GM12878 (cell line): Measurements from ENCODE around the gene CNNM3.

Experiments
- CREM ChIP-seq: IDR thresholded peaks from 2 replicates; pipeline ENCODE4 v1.6.1; 2014; ENCODE audit warnings: antibody characterized with exemption, low read depth
- CTCF ChIP-seq, 3 experiments: IDR thresholded peaks in 2 of 3; conservative IDR thresholded peaks in 1 of 3; 2 replicates each; pipeline ENCODE4 v1.5.1; 2011; ENCODE audit warnings: low read depth in 3 of 3, low read length in 3 of 3, mild to moderate bottlenecking in 3 of 3, control low read depth in 2 of 3, moderate library complexity in 2 of 3, inconsistent platforms in 1 of 3, mixed read lengths in 1 of 3; ENCODE audit not compliant: control insufficient read depth in 2 of 3, insufficient read depth in 1 of 3; ENCODE audit errors: extremely low read depth in 1 of 3
- EZH2 ChIP-seq: IDR thresholded peaks from 2 replicates; pipeline ENCODE4 v1.6.1; 2012; ENCODE audit warnings: low read depth, mild to moderate bottlenecking, control low read depth, inconsistent platforms, low read length, borderline replicate concordance; ENCODE audit not compliant: control insufficient read depth
- JUNB ChIP-seq: IDR thresholded peaks from 2 replicates; pipeline ENCODE4 v1.6.1; 2016; ENCODE audit warnings: antibody characterized with exemption, mild to moderate bottlenecking
- NFXL1 ChIP-seq: fragments of 450-650 bp; IDR thresholded peaks from 2 replicates; pipeline ENCODE4 v1.6.1; 2017; ENCODE audit warnings: antibody characterized with exemption, mild to moderate bottlenecking, borderline replicate concordance
- POLR2AphosphoS2 ChIP-seq: IDR thresholded peaks from 2 replicates; pipeline ENCODE4 v1.6.1; 2011; ENCODE audit warnings: low read depth, mild to moderate bottlenecking, low read length, improper control_type of control experiment, moderate library complexity
- YY1 ChIP-seq: IDR thresholded peaks from 2 replicates; pipeline ENCODE4 v1.6.1; 2011; ENCODE audit warnings: low read depth, mild to moderate bottlenecking, low read length
- TF ChIP-seq, protein P1 (sequence below): fragments of 450-650 bp; formaldehyde crosslinking; IDR thresholded peaks from 2 replicates; pipeline ENCODE4 v1.5.0; 2022; ENCODE audit warnings: mild to moderate bottlenecking, missing genetic modification characterization
- TF ChIP-seq, protein P2 (sequence below): IDR thresholded peaks from 2 replicates; pipeline ENCODE4 v1.6.1; 2012; ENCODE audit warnings: low read depth, low read length, improper control_type of control experiment

DNA sequence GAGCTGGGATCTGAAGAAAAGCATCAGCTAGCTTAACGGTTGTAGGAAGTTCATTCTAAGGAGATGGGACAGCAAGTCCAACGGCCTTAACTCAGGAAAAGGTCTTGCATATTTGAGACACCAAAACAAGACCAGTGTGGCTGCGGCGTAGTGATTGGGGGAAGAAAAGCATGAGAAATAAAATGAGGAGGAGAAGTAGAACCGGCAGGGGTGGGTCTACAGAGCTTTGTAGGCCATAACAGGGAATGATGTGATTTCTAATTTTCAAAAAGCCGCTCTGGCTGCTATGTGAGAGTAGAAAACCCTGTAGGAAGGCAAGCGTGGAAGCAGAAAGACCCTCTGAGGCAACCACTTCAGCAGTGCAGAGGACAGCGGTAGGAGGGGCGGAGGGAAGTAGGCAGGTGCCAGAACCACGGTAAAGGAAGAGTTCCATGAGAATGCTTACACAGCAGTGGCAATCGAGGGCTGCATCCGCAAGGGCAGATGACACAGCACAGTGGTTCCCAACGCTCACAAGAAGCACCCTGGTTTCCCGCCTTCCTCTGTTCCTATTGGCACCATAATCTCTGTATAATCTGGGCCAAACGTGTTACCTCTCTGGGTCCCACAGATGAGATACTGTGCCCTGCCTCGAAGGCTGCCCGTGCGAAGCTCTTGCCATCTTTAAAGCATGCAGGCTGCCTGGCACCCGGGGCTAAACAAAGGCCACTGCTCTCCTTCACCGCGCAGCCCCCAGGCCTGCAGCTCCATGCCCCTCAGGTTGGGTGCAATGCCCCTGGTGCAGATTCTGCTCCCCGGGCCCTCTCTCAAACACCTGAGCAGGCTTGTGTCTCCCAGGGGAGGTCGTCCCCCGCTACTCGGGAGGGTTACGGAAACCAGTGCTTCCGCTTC is 41.0 kb downstream of the CNNM3 start:
- no peak for TF ChIP-seq CREM
- TF ChIP-seq EZH2 = no peak
- TF ChIP-seq YY1 = no peak
- TF ChIP-seq POLR2AphosphoS2 = no peak; the same call in 1 of the 2 replicates
- no peak for TF ChIP-seq CTCF (IDR thresholded peaks at IDR 0.05 in 2 of 3, conservative IDR thresholded peaks at IDR 0.05 in 1 of 3; ENCODE audit: control insufficient read depth in 2 of 3, extremely low read depth in 1 of 3, insufficient read depth in 1 of 3, low read depth in 3 of 3, low read length in 3 of 3)
- TF ChIP-seq NFXL1 = no peak
- TF ChIP-seq JUNB = no peak
- TF ChIP-seq, protein P1, sequence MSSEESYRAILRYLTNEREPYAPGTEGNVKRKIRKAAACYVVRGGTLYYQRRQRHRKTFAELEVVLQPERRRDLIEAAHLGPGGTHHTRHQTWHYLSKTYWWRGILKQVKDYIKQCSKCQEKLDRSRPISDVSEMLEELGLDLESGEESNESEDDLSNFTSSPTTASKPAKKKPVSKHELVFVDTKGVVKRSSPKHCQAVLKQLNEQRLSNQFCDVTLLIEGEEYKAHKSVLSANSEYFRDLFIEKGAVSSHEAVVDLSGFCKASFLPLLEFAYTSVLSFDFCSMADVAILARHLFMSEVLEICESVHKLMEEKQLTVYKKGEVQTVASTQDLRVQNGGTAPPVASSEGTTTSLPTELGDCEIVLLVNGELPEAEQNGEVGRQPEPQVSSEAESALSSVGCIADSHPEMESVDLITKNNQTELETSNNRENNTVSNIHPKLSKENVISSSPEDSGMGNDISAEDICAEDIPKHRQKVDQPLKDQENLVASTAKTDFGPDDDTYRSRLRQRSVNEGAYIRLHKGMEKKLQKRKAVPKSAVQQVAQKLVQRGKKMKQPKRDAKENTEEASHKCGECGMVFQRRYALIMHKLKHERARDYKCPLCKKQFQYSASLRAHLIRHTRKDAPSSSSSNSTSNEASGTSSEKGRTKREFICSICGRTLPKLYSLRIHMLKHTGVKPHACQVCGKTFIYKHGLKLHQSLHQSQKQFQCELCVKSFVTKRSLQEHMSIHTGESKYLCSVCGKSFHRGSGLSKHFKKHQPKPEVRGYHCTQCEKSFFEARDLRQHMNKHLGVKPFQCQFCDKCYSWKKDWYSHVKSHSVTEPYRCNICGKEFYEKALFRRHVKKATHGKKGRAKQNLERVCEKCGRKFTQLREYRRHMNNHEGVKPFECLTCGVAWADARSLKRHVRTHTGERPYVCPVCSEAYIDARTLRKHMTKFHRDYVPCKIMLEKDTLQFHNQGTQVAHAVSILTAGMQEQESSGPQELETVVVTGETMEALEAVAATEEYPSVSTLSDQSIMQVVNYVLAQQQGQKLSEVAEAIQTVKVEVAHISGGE = no peak
- TF ChIP-seq, protein P2, sequence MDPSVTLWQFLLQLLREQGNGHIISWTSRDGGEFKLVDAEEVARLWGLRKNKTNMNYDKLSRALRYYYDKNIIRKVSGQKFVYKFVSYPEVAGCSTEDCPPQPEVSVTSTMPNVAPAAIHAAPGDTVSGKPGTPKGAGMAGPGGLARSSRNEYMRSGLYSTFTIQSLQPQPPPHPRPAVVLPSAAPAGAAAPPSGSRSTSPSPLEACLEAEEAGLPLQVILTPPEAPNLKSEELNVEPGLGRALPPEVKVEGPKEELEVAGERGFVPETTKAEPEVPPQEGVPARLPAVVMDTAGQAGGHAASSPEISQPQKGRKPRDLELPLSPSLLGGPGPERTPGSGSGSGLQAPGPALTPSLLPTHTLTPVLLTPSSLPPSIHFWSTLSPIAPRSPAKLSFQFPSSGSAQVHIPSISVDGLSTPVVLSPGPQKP = no peak
